ENCODE results near the gene CYSRT1.
"Not testable (repeated sequence)": the region's sequence is repeated elsewhere in the genome, so short reads cannot be mapped to it uniquely, and the experiment has no call there.

Gene CYSRT1

DNA sequence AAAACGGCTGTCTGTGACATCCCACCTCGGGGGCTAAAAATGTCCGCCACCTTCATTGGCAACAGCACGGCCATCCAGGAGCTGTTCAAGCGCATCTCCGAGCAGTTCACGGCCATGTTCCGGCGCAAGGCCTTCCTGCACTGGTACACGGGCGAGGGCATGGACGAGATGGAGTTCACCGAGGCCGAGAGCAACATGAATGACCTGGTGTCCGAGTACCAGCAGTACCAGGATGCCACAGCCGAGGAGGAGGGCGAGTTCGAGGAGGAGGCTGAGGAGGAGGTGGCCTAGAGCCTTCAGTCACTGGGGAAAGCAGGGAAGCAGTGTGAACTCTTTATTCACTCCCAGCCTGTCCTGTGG is 18.3 kb downstream of the CYSRT1 start:
- not testable (repeated sequence) for H3K4me3 ChIP-seq (ENCODE audit: low read depth, low read length); H3K9me3 ChIP-seq (ENCODE audit: control insufficient read depth, insufficient read depth, low read depth, low read length); H3K4me1 ChIP-seq (ENCODE audit: control insufficient read depth, insufficient read depth, low read length); H3K27ac ChIP-seq (ENCODE audit: extremely low read depth, low read depth, low read length)
- TF ChIP-seq ZNF169 (tag by site-specific recombination; IDR thresholded peaks at IDR 0.05) (0 out of 2 replicates have a peak, but pooled peaks have one; percentile 6), ZNF600 (tag by site-specific recombination; IDR thresholded peaks at IDR 0.05) (peak; percentile 84)
- POLR2A ChIA-PET = interaction anchor here (0.6 to 11.5 kb wide), 14 partner anchors 9 to 195 kb away, joined by 3 to 336 read pairs (median 7); partner anchors contain the start of genes CYSRT1, MAN1B1, NELFB and NRARP
- H3K36me3 ChIP-seq (ENCODE audit: control insufficient read depth in 2 of 2, insufficient read depth in 1 of 2, low read length in 2 of 2) = peaks cover 0 to 32% of the 10 kb centered on the region in 2 experiments; a peak in 1 of 3 replicates
- CTCF ChIA-PET = interaction anchor here (1.3 kb wide), 1 partner anchor 11 kb away, joined by 13 read pairs; the partner anchor contains the start of gene NELFB

DNA sequence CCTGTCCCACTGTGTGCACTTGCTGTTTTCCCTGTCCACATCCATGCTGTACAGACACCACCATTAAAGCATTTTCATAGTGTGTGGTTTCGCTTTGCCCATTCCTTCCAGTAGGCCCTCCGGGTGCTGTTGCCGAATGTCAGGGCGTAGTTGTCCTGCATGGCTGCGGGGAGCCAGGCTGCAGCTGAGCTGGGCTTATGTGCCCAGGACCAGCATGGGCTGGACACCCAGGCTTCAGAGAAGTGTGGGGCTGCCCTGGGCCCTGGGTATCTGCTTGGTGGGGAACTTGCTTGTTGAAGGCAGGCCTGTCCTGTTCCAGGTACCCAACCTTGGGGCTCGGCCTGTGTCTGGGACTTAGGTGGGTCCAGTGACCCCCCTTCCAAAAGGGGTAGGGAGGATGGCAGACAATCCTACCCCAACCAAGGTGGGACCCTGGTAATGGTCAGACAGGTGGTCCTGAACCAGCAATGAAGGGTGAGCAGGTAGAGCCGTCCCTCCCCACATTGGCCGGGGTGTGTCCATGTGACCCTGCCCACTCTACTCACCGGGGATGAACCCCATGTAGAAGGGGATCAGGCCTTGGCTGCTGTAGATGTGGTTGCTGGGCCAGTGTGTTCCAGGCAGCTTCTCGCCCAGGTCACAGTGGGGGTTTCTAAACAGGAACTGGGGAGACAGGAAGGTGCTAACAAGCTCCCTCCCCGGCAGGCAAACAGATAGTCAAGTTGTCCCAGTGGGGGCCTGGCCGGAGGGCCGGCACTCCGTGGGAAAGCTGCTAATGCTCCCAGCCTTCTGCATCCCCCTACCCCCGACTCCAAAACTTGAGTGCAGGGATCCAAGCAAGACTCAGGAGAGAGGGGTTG is 18.9 kb downstream of the CYSRT1 start:
- peaks cover 0 to 27% of the 10 kb centered on the region in 2 experiments; a peak in 1 of 3 replicates for H3K36me3 ChIP-seq (ENCODE audit: control insufficient read depth in 2 of 2, insufficient read depth in 1 of 2, low read length in 2 of 2)
- ChIA-PET CTCF (interaction anchor here (0.7 to 3.6 kb wide), 3 partner anchors 7 to 20 kb away, joined by 5 to 29 read pairs (median 16); partner anchors contain the start of gene NELFB), POLR2A (interaction anchor here (0.6 to 11.5 kb wide), 15 partner anchors 7 to 453 kb away, joined by 3 to 336 read pairs (median 6); partner anchors contain the start of genes CYSRT1, NELFB, RNF208 and RNF224)
- 0 out of 2 replicates have a peak, but pooled peaks cover 3% of the 10 kb centered on the region for H3K4me1 ChIP-seq (ENCODE audit: control insufficient read depth, insufficient read depth, low read length)
- no peak overlapping the region for H3K27ac ChIP-seq (ENCODE audit: extremely low read depth, low read depth, low read length)
- no peak overlapping the region for H3K4me3 ChIP-seq (ENCODE audit: low read depth, low read length)
- no peaks in the 10 kb centered on the region for H3K9me3 ChIP-seq (ENCODE audit: control insufficient read depth, insufficient read depth, low read depth, low read length)
- TF ChIP-seq, protein P1, sequence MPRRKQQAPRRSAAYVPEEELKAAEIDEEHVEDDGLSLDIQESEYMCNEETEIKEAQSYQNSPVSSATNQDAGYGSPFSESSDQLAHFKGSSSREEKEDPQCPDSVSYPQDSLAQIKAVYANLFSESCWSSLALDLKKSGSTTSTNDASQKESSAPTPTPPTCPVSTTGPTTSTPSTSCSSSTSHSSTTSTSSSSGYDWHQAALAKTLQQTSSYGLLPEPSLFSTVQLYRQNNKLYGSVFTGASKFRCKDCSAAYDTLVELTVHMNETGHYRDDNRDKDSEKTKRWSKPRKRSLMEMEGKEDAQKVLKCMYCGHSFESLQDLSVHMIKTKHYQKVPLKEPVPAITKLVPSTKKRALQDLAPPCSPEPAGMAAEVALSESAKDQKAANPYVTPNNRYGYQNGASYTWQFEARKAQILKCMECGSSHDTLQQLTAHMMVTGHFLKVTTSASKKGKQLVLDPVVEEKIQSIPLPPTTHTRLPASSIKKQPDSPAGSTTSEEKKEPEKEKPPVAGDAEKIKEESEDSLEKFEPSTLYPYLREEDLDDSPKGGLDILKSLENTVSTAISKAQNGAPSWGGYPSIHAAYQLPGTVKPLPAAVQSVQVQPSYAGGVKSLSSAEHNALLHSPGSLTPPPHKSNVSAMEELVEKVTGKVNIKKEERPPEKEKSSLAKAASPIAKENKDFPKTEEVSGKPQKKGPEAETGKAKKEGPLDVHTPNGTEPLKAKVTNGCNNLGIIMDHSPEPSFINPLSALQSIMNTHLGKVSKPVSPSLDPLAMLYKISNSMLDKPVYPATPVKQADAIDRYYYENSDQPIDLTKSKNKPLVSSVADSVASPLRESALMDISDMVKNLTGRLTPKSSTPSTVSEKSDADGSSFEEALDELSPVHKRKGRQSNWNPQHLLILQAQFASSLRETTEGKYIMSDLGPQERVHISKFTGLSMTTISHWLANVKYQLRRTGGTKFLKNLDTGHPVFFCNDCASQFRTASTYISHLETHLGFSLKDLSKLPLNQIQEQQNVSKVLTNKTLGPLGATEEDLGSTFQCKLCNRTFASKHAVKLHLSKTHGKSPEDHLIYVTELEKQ (tag by site-specific recombination; IDR thresholded peaks at IDR 0.05; ENCODE audit: borderline replicate concordance) = no peak
- TF ChIP-seq MYNN (tag by site-specific recombination; IDR thresholded peaks at IDR 0.05; ENCODE audit: borderline replicate concordance) = no peak
- TF ChIP-seq ZNF549 (tag by site-specific recombination; IDR thresholded peaks at IDR 0.05) = no peak
- TF ChIP-seq ZSCAN16 (tag by site-specific recombination; IDR thresholded peaks at IDR 0.05) = no peak
- no peak for TF ChIP-seq ZXDB (tag by site-specific recombination; IDR thresholded peaks at IDR 0.05)
- TF ChIP-seq KLF9 (tag by site-specific recombination; IDR thresholded peaks at IDR 0.05; ENCODE audit: low read depth) = 0 out of 2 replicates have a peak, but pooled peaks have one; percentile 11
- no peak for TF ChIP-seq ZNF707 (tag by site-specific recombination; IDR thresholded peaks at IDR 0.05)
- no peak for TF ChIP-seq YY1 (tag by site-specific recombination; IDR thresholded peaks at IDR 0.05)
- TF ChIP-seq, protein P2, sequence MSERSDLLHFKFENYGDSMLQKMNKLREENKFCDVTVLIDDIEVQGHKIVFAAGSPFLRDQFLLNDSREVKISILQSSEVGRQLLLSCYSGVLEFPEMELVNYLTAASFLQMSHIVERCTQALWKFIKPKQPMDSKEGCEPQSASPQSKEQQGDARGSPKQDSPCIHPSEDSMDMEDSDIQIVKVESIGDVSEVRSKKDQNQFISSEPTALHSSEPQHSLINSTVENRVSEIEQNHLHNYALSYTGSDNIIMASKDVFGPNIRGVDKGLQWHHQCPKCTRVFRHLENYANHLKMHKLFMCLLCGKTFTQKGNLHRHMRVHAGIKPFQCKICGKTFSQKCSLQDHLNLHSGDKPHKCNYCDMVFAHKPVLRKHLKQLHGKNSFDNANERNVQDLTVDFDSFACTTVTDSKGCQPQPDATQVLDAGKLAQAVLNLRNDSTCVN (tag by site-specific recombination; optimal IDR thresholded peaks at IDR 0.05) = no peak
- TF ChIP-seq, protein P3, sequence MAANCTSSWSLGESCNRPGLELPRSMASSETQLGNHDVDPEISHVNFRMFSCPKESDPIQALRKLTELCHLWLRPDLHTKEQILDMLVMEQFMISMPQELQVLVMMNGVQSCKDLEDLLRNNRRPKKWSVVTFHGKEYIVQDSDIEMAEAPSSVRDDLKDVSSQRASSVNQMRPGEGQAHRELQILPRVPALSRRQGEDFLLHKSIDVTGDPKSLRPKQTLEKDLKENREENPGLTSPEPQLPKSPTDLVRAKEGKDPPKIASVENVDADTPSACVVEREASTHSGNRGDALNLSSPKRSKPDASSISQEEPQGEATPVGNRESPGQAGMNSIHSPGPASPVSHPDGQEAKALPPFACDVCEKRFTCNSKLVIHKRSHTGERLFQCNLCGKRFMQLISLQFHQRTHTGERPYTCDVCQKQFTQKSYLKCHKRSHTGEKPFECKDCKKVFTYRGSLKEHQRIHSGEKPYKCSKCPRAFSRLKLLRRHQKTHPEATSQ (tag by site-specific recombination; IDR thresholded peaks at IDR 0.05) = no peak
- TF ChIP-seq ZFP69B (tag by site-specific recombination; IDR thresholded peaks at IDR 0.05) = no peak
- TF ChIP-seq ZNF223 (tag by site-specific recombination; IDR thresholded peaks at IDR 0.05) = no peak
- peak; percentile 81 for TF ChIP-seq GLIS2 (tag by site-specific recombination; IDR thresholded peaks at IDR 0.05)
- no peak for TF ChIP-seq ZNF132 (tag by site-specific recombination; IDR thresholded peaks at IDR 0.05; ENCODE audit: borderline replicate concordance)
- 0 out of 2 replicates have a peak, but pooled peaks have one; percentile 21 for TF ChIP-seq ZNF2 (tag by site-specific recombination; IDR thresholded peaks at IDR 0.05)
- TF ChIP-seq ZNF558 (tag by site-specific recombination; IDR thresholded peaks at IDR 0.05) = no peak
- TF ChIP-seq ZNF658 (tag by site-specific recombination; IDR thresholded peaks at IDR 0.05) = no peak
- TF ChIP-seq ZNF555 (tag by site-specific recombination; conservative IDR thresholded peaks at IDR 0.05) = no peak
- TF ChIP-seq ZBTB7A (tag by site-specific recombination; IDR thresholded peaks at IDR 0.05; ENCODE audit: low read depth) = no peak
- no peak for TF ChIP-seq ZNF138 (tag by site-specific recombination; IDR thresholded peaks at IDR 0.05; ENCODE audit: borderline replicate concordance)
- TF ChIP-seq, protein P4, sequence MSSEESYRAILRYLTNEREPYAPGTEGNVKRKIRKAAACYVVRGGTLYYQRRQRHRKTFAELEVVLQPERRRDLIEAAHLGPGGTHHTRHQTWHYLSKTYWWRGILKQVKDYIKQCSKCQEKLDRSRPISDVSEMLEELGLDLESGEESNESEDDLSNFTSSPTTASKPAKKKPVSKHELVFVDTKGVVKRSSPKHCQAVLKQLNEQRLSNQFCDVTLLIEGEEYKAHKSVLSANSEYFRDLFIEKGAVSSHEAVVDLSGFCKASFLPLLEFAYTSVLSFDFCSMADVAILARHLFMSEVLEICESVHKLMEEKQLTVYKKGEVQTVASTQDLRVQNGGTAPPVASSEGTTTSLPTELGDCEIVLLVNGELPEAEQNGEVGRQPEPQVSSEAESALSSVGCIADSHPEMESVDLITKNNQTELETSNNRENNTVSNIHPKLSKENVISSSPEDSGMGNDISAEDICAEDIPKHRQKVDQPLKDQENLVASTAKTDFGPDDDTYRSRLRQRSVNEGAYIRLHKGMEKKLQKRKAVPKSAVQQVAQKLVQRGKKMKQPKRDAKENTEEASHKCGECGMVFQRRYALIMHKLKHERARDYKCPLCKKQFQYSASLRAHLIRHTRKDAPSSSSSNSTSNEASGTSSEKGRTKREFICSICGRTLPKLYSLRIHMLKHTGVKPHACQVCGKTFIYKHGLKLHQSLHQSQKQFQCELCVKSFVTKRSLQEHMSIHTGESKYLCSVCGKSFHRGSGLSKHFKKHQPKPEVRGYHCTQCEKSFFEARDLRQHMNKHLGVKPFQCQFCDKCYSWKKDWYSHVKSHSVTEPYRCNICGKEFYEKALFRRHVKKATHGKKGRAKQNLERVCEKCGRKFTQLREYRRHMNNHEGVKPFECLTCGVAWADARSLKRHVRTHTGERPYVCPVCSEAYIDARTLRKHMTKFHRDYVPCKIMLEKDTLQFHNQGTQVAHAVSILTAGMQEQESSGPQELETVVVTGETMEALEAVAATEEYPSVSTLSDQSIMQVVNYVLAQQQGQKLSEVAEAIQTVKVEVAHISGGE (tag by site-specific recombination; conservative IDR thresholded peaks at IDR 0.05; ENCODE audit: low read depth) = peak; percentile 76
- TF ChIP-seq ZNF354C (tag by site-specific recombination; IDR thresholded peaks at IDR 0.05; ENCODE audit: borderline replicate concordance, low read depth) = no peak
